Measurements from ENCODE around the gene SLC22A7.

The SLC22A7 gene

DNA sequence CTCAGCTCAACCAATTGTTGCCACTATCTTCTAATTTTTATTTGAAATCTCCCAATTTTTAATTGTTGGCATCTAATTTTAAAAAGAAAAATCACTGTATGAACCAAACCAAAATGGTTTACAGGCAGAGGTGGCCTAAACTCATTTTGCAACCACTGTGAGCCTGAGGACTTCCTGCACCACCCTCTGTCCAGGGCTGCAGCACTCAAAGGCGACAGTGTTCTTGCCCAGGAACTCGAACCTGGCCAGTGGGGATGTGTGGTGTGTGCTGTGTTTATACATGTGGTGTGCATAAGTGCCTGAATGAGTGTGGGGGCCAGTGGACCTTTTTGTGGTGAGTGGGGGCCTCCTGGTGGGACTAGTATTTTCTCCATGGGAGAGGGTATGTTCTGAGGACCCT, 24.4 kb upstream of the SLC22A7 start:
- H4K20me1 ChIP-seq (ENCODE audit: low read depth, low read length), result no peaks in the 10 kb centered on the region
- no peak overlapping the region for H3K9ac ChIP-seq (ENCODE audit: low read length)
- H3K4me2 ChIP-seq (ENCODE audit: low read depth, low read length, poor library complexity, severe bottlenecking), result no peak overlapping the region
- no peaks in the 10 kb centered on the region for H3K36me3 ChIP-seq (ENCODE audit: low read length)
- H3F3A ChIP-seq (ENCODE audit: insufficient read depth), result no peaks in the 10 kb centered on the region; the same call in 1 of the 2 replicates
- no peaks in the 10 kb centered on the region for H3K27me3 ChIP-seq (ENCODE audit: low read length)
- TF ChIP-seq EZH2phosphoT487 (conservative IDR thresholded peaks at IDR 0.05; ENCODE audit: low read length), result no peak
- TF ChIP-seq, protein P1, sequence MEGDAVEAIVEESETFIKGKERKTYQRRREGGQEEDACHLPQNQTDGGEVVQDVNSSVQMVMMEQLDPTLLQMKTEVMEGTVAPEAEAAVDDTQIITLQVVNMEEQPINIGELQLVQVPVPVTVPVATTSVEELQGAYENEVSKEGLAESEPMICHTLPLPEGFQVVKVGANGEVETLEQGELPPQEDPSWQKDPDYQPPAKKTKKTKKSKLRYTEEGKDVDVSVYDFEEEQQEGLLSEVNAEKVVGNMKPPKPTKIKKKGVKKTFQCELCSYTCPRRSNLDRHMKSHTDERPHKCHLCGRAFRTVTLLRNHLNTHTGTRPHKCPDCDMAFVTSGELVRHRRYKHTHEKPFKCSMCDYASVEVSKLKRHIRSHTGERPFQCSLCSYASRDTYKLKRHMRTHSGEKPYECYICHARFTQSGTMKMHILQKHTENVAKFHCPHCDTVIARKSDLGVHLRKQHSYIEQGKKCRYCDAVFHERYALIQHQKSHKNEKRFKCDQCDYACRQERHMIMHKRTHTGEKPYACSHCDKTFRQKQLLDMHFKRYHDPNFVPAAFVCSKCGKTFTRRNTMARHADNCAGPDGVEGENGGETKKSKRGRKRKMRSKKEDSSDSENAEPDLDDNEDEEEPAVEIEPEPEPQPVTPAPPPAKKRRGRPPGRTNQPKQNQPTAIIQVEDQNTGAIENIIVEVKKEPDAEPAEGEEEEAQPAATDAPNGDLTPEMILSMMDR (IDR thresholded peaks at IDR 0.05; ENCODE audit: insufficient read depth, low read length, poor library complexity, severe bottlenecking), result no peak
- H3K9me2 ChIP-seq (replicated peaks; ENCODE audit: insufficient read depth, low read length), result no peaks in the 10 kb centered on the region
- no peaks in the 10 kb centered on the region for H3K9me3 ChIP-seq (ENCODE audit: insufficient read depth, low read length)
- H2AFZ ChIP-seq (ENCODE audit: low read depth, low read length, severe bottlenecking), result no peak overlapping the region
- H3K4me3 ChIP-seq (ENCODE audit: insufficient read depth, low read length, poor library complexity, severe bottlenecking), result no peak overlapping the region
- no peaks in the 10 kb centered on the region for H3K79me2 ChIP-seq (ENCODE audit: insufficient read depth, low read length)
- H3K27ac ChIP-seq (ENCODE audit: low read depth, low read length), result no peak overlapping the region

DNA sequence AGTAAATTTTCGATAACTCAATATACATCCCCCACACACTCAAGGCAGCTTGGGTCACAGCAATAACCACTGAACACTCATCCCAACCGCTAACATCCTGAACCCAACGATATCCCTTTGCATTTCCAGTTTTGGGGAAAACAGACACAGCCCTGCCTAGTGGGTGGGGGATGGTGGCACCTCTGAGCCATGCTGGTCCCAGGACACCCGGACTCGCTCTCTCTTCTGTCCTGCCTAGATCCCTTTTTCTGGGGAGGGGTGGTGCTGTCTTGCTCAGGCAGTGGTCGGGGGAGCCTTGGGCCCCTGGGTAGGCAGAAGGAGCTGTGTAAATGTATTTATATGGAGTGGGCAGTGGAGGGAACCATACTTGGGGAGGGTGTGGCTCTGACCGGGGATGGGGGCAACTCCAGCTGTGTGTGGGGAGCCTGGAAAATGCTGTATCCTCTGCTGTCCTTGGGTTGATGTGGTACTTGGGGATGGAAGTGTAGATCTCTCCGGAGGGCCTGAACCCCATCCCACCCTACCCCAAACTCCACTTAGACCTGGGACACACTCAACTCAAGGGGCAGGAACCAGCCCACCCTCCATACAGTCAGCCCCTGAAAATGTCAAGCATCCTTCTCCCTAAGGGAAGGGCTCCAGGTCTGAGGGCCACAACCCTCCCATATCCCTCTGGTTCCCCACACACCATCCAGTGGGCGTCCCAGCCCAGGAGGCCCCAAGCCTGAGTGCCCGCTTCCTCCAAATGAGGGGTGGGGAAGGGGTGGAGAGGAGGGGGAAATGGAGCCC, 23.7 kb upstream of the SLC22A7 start:
- no peaks in the 10 kb centered on the region for H3K9me3 ChIP-seq (ENCODE audit: insufficient read depth, low read length)
- no peak overlapping the region for H2AFZ ChIP-seq (ENCODE audit: low read depth, low read length, severe bottlenecking)
- no peaks in the 10 kb centered on the region for H3K27me3 ChIP-seq (ENCODE audit: low read length)
- no peak overlapping the region for H3K9ac ChIP-seq (ENCODE audit: low read length)
- H3K36me3 ChIP-seq (ENCODE audit: low read length), result no peaks in the 10 kb centered on the region
- H3K9me2 ChIP-seq (replicated peaks; ENCODE audit: insufficient read depth, low read length), result no peaks in the 10 kb centered on the region
- no peak overlapping the region for H3K4me2 ChIP-seq (ENCODE audit: low read depth, low read length, poor library complexity, severe bottlenecking)
- no peak overlapping the region for H3K4me3 ChIP-seq (ENCODE audit: insufficient read depth, low read length, poor library complexity, severe bottlenecking)
- H3K27ac ChIP-seq (ENCODE audit: low read depth, low read length), result no peak overlapping the region
- H3K79me2 ChIP-seq (ENCODE audit: insufficient read depth, low read length), result no peaks in the 10 kb centered on the region
- no peaks in the 10 kb centered on the region for H4K20me1 ChIP-seq (ENCODE audit: low read depth, low read length)
- TF ChIP-seq EZH2phosphoT487 (conservative IDR thresholded peaks at IDR 0.05; ENCODE audit: low read length), result no peak
- TF ChIP-seq, protein P1 (IDR thresholded peaks at IDR 0.05; ENCODE audit: insufficient read depth, low read length, poor library complexity, severe bottlenecking), result no peak
- H3F3A ChIP-seq (ENCODE audit: insufficient read depth), result no peaks in the 10 kb centered on the region; the same call in 1 of the 2 replicates

- H3K27me3 ChIP-seq (ENCODE audit: low read length), result no peaks in the 10 kb centered on the region
- H3F3A ChIP-seq (ENCODE audit: insufficient read depth), result no peaks in the 10 kb centered on the region; the same call in 1 of the 2 replicates
- H3K36me3 ChIP-seq (ENCODE audit: low read length), result no peaks in the 10 kb centered on the region
- no peaks in the 10 kb centered on the region for H3K9me2 ChIP-seq (replicated peaks; ENCODE audit: insufficient read depth, low read length)
- no peak overlapping the region for H2AFZ ChIP-seq (ENCODE audit: low read depth, low read length, severe bottlenecking)
- H3K4me3 ChIP-seq (ENCODE audit: insufficient read depth, low read length, poor library complexity, severe bottlenecking), result no peak overlapping the region
- H3K4me2 ChIP-seq (ENCODE audit: low read depth, low read length, poor library complexity, severe bottlenecking), result no peak overlapping the region
- H3K79me2 ChIP-seq (ENCODE audit: insufficient read depth, low read length), result no peaks in the 10 kb centered on the region
- 0 out of 2 replicates have a peak, but pooled peaks have one; percentile 50 for TF ChIP-seq EZH2phosphoT487 (conservative IDR thresholded peaks at IDR 0.05; ENCODE audit: low read length)
- TF ChIP-seq, protein P1 (IDR thresholded peaks at IDR 0.05; ENCODE audit: insufficient read depth, low read length, poor library complexity, severe bottlenecking), result no peak
- H3K9me3 ChIP-seq (ENCODE audit: insufficient read depth, low read length), result no peaks in the 10 kb centered on the region
- H3K9ac ChIP-seq (ENCODE audit: low read length), result no peak overlapping the region
- no peaks in the 10 kb centered on the region for H4K20me1 ChIP-seq (ENCODE audit: low read depth, low read length)
- no peak overlapping the region for H3K27ac ChIP-seq (ENCODE audit: low read depth, low read length)
These were observed 23.0 kb upstream of the SLC22A7 start for GRCh38 chr6:43274916-43275597.
